Lung (tissue), 12 donors: ENCODE results near the gene FILIP1L. TPM values are rescaled to one million over a fixed set of nuclear protein-coding genes. Genes with fewer than 3 reads are reported as not detected.

Experiments used
- ATAC-seq: fragments of 200-7000 bp; cut with Tn5 transposase; one replicate; pipeline ENCODE4 v1.9.1; 2020; ENCODE audit warnings: moderate number of reproducible peaks; ENCODE audit not compliant: insufficient read depth, low FRiP score
- DNase-seq, 3 donors: peaks; one replicate each; pipeline ENCODE4 v3.0.0-alpha.2; 2013 to 2017
- H3K27ac ChIP-seq, 2 donors: one replicate each; pipeline ENCODE4 v1.5.1; 2013; ENCODE audit warnings: mild to moderate bottlenecking in 2 of 2, moderate library complexity in 2 of 2, control low read depth in 1 of 2, inconsistent platforms in 1 of 2, low read depth in 1 of 2, low read length in 1 of 2
- H3K27me3 ChIP-seq, 3 donors: one replicate each; pipeline ENCODE4 v1.5.1; 2013; ENCODE audit warnings: low read length in 2 of 3; ENCODE audit not compliant: control insufficient read depth in 3 of 3, insufficient read depth in 3 of 3
- H3K36me3 ChIP-seq, 4 donors: one replicate each; pipeline ENCODE4 v1.5.1; 2013; ENCODE audit warnings: low read length in 4 of 4, mild to moderate bottlenecking in 1 of 4, moderate library complexity in 1 of 4; ENCODE audit not compliant: control insufficient read depth in 4 of 4, insufficient read depth in 4 of 4
- H3K4me1 ChIP-seq, 5 donors: one replicate each; pipeline ENCODE4 v1.5.1; 2013; ENCODE audit warnings: low read length in 5 of 5, mild to moderate bottlenecking in 2 of 5, moderate library complexity in 1 of 5; ENCODE audit not compliant: control insufficient read depth in 5 of 5, insufficient read depth in 5 of 5
- H3K4me3 ChIP-seq: one replicate; pipeline ENCODE4 v1.5.1; 2013; ENCODE audit warnings: mild to moderate bottlenecking, control low read depth, moderate library complexity
- H3K9ac ChIP-seq, 2 donors: one replicate each; pipeline ENCODE4 v1.5.1; 2013; ENCODE audit warnings: low read length in 2 of 2, control low read depth in 1 of 2; ENCODE audit not compliant: insufficient read depth in 1 of 2
- H3K9me3 ChIP-seq, 4 donors: one replicate each; pipeline ENCODE4 v1.5.1; 2013; ENCODE audit warnings: low read length in 3 of 4, mild to moderate bottlenecking in 1 of 4, moderate library complexity in 1 of 4; ENCODE audit not compliant: control insufficient read depth in 4 of 4, insufficient read depth in 3 of 4
- WGBS, 2 donors: extraction: QIAGEN DNeasy Blood & Tissue Kit; methylation state at CpG; one replicate each; pipeline ENCODE4 v1.1.7; 2013; 5-methylcytosine and 5-hydroxymethylcytosine counted together
- polyA plus RNA-seq, 2 donors: library from polyadenylated mRNA; stranded (reverse); fragments of 200-250 nt; gene quantifications; one replicate each; pipeline ENCODE4 v1.2.1, GENCODE V29; 2013
- total RNA-seq, 2 donors: library from RNA; depleted of rRNA in 1 of 2; stranded (reverse); fragments of >200 nt in 1 of 2; gene quantifications; one replicate each; pipeline ENCODE4 v1.2.1, GENCODE V29; 2014 to 2021
- TF ChIP-seq, protein P1 (sequence below): IDR thresholded peaks from 2 replicates; pipeline ENCODE4 v1.5.1; 2012; ENCODE audit warnings: mild to moderate bottlenecking; ENCODE audit errors: control extremely low read depth, extremely low read depth
- donor health status: control.
- donor health status: control.
- donor health status: Bipolar disorder and iron deficiency.
- donor health status: healthy.
- donor health status: DM: yes; HTN: yes; CAD: no.

The FILIP1L gene
- total and polyA plus RNA-seq, 4 donors: 8.3 to 27.8 (median 22.5) TPM

DNA sequence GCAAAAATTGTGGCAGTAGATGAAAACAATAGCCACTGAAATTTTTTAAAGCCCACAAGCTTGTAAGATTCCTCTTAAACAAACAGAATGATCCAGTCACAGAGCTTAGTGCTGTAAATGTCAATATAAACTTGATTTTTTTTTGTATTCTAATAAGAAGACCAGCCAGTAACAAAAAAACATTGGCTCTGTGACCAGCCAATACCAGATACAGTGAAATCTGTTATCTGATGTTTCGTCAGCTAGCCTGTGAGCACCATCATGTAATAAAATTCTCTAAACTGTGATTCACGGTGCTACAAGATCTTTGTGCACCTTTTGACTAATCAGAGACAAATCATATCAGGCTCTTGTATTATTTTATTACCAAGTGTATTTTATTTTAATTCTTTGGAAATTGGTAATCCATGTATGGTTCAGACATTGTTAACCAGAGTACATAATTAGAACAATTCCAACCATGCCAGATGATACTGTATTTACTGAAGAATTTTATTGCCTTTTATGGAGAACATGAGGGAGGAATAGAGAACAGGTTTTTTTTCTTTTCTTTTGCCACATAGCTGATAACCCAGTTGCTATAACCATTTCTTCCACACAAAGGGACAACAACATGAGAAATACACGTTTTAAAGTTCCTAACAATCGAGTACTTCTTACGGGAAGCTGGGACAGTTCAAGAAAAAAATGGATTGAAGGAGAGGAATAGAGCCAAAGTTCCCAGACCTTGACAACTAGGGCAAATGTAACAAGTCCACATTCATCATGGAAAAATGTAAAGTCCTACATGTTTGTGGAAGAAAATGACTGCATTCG is 71.9 kb downstream of the FILIP1L start:
- H3K4me3 ChIP-seq: no peak overlapping the region
- H3K9ac ChIP-seq: peak overlapping the region in 1 of 2 donors; percentile 15
- H3K4me1 ChIP-seq: peaks cover 2 to 22% (median 13%) of the 10 kb centered on the region in 5 donors
- H3K27me3 ChIP-seq: no peaks in the 10 kb centered on the region
- 70 to 79% methylated on average over 6 of the region's 6 CpGs for WGBS, 2 donors
- H3K9me3 ChIP-seq: no peaks in the 10 kb centered on the region
- H3K27ac ChIP-seq: peak overlapping the region; percentile 70 to 99
- no peaks in the 10 kb centered on the region for H3K36me3 ChIP-seq
- TF ChIP-seq, protein P1, sequence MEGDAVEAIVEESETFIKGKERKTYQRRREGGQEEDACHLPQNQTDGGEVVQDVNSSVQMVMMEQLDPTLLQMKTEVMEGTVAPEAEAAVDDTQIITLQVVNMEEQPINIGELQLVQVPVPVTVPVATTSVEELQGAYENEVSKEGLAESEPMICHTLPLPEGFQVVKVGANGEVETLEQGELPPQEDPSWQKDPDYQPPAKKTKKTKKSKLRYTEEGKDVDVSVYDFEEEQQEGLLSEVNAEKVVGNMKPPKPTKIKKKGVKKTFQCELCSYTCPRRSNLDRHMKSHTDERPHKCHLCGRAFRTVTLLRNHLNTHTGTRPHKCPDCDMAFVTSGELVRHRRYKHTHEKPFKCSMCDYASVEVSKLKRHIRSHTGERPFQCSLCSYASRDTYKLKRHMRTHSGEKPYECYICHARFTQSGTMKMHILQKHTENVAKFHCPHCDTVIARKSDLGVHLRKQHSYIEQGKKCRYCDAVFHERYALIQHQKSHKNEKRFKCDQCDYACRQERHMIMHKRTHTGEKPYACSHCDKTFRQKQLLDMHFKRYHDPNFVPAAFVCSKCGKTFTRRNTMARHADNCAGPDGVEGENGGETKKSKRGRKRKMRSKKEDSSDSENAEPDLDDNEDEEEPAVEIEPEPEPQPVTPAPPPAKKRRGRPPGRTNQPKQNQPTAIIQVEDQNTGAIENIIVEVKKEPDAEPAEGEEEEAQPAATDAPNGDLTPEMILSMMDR: no peak
- no peak for ATAC-seq
- DNase-seq: peak in 2 of 3 donors; percentile 25 to 31

DNA sequence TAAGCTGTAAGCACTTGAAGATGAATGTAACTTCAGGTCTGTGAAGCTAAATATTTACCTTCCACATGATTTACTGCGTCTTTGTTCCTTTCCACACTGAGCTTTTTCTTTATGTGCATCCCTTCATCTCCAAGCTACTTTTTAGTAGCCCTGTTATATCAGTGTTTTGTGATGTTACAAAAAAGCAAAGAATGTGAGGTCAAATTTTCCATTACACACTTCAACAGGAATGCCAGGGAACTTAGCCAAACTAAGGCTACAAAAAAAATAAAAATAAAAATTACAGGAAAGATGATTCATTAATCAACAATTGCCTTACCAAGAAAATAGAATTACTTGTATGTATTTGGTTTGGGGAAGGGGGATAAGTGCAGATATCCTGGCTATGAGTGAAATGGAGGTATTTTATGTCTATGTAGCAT is 73.0 kb downstream of the FILIP1L start:
- TF ChIP-seq, protein P1: no peak
- Histone ChIP-seq H3K27me3 (peaks cover 0 to 3% (median 0%) of the 10 kb centered on the region in 3 donors), H3K36me3 (no peaks in the 10 kb centered on the region), H3K27ac (peak overlapping the region in 1 of 2 donors; percentile 99), H3K9me3 (no peaks in the 10 kb centered on the region), H3K4me3 (no peak overlapping the region), H3K9ac (no peak overlapping the region), H3K4me1 (peaks cover 0 to 22% (median 13%) of the 10 kb centered on the region in 5 donors)
- 26 to 43% methylated on average over 1 of the region's 1 CpG for WGBS, 2 donors
- DNase-seq: peak in 2 of 3 donors; percentile 75 to 76
- no peak for ATAC-seq

DNA sequence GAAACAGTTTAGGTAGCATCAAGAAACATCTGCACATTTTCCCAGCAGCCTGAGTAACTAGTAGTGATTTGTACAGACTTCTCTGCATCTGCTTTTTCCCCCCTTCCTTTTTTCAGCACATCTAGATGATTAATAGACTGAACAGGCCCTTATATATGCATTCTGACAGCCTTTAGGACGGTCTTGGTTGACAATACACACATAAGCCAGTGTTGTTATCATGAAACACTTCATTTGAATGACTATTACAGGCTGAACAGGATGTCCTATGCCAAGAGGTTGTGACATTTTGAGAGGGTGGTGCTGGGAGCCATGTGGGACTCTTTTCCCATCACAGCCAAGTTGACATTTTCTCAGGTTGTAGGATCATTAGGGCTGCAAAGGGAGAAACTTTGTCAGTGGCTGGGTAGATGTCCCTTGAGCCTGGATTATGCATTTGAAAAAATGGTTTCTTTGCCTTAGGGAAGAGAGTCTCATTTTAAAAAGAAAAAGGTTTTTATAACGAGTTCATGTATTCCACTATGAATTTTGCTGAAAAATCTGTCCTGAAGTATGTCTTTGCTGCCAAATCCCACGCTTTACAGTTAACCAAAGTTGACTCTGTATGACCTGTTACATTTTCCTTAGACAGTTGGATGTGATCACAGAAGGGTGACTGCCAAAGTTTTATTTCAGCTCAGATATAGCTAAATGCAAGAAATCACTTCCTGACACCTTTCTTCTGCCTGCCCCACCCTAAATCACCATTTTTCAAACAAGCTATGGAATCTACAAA is 73.7 kb downstream of the FILIP1L start:
- H3K36me3 ChIP-seq: no peaks in the 10 kb centered on the region
- peak overlapping the region; percentile 33 to 99 for H3K27ac ChIP-seq
- H3K9me3 ChIP-seq: no peaks in the 10 kb centered on the region
- H3K4me1 ChIP-seq: peaks cover 0 to 22% (median 13%) of the 10 kb centered on the region in 5 donors
- DNase-seq: peak; percentile 72 to 92 (median 91)
- 61 to 80% methylated on average over 3 of the region's 3 CpGs for WGBS, 2 donors
- H3K27me3 ChIP-seq: peaks cover 0 to 6% (median 0%) of the 10 kb centered on the region in 3 donors
- no peak overlapping the region for H3K9ac ChIP-seq
- no peak overlapping the region for H3K4me3 ChIP-seq
- peak; percentile 22 for ATAC-seq
- TF ChIP-seq, protein P1: no peak
